Cardiac fibroblast (primary cell): ENCODE results near the gene ZNF567.

ENCODE experiments used
- DNase-seq, 2 donors: peaks; one replicate each; pipeline versions ENCODE4 v3.0.0 to v3.0.0-alpha.2; 2010; ENCODE audit warnings: low read depth in 2 of 2
- H3K4me3 ChIP-seq, 2 donors: replicated peaks in 1 of 2; 1 replicate in 1 of 2; 2 replicates in 1 of 2; pipeline ENCODE4 v1.5.1; 2011; ENCODE audit warnings: low read depth in 2 of 2, low read length in 2 of 2, mild to moderate bottlenecking in 2 of 2, moderate library complexity in 1 of 2
- CTCF ChIP-seq: IDR thresholded peaks from one replicate; pipeline ENCODE4 v1.5.1; 2011; ENCODE audit warnings: low read depth, mild to moderate bottlenecking, low read length, inconsistent platforms

The ZNF567 gene

GRCh38 chr19:36672368-36672767 lies 15.0 kb upstream of the ZNF567 start:
- no peak overlapping the region for H3K4me3 ChIP-seq
- DNase-seq, result no peak
- no peak for TF ChIP-seq CTCF

- no peak for DNase-seq
- no peak for TF ChIP-seq CTCF
- H3K4me3 ChIP-seq, result no peak overlapping the region
Measured at GRCh38 chr19:36674201-36674600, 13.2 kb upstream of the ZNF567 start.

GRCh38 chr19:36679455-36679854 lies 8.0 kb upstream of the ZNF567 start:
- no peak for DNase-seq
- no peak for TF ChIP-seq CTCF

GRCh38 chr19:36685835-36686234 lies 1.6 kb upstream of the ZNF567 start:
- H3K4me3 ChIP-seq, result no peak overlapping the region
- no peak for DNase-seq
- no peak for TF ChIP-seq CTCF

More at GRCh38 chr19:36679455-36679854, 8.0 kb upstream of the ZNF567 start:
- no peak overlapping the region for H3K4me3 ChIP-seq

- no peak for TF ChIP-seq CTCF
- peak; percentile 6 to 9 for DNase-seq
- H3K4me3 ChIP-seq, result peak overlapping the region; percentile 67 to 77
Measured at GRCh38 chr19:36686365-36687213, 823 bp upstream of the ZNF567 start.

- H3K4me3 ChIP-seq, result peak overlapping the region; percentile 67 to 77
- no peak for TF ChIP-seq CTCF
- no peak for DNase-seq
Measured at GRCh38 chr19:36688058-36688457, 646 bp downstream of the ZNF567 start.
